GM13977 (cell line): ENCODE results near the gene NR3C1.

ENCODE experiments used
- DNase-seq: peaks from one replicate; pipeline ENCODE4 v3.0.0; 2012; ENCODE audit warnings: low spot score
- CTCF ChIP-seq: IDR thresholded peaks from 2 replicates; pipeline ENCODE4 v1.5.1; 2012; ENCODE audit warnings: mild to moderate bottlenecking, control low read depth; ENCODE audit not compliant: insufficient read depth; ENCODE audit errors: extremely low read depth, missing control alignments
- in situ Hi-C: fragments of 300-500 bp; cut with MboI; formaldehyde crosslinking; loops from one replicate; pipeline ENCODE4 v1.12.0; 2022; ENCODE audit warnings: low sequenced_read_pairs, low pct_unique_long_range_greater_than_20kb, mixed read lengths, inconsistent platforms; ENCODE audit not compliant: unreplicated experiment

Gene NR3C1

GRCh38 chr5:143315214-143315613, 88.3 kb downstream of the NR3C1 start:
- in situ Hi-C loops = no loop called here
- no peak for TF ChIP-seq CTCF
- DNase-seq = no peak

GRCh38 chr5:143314659-143315058, 88.8 kb downstream of the NR3C1 start:
- no peak for DNase-seq
- in situ Hi-C loops = no loop called here

GRCh38 chr5:143314099-143314498, 89.4 kb downstream of the NR3C1 start:
- no peak for TF ChIP-seq CTCF
- in situ Hi-C loops = no loop called here
- DNase-seq = no peak

More at GRCh38 chr5:143314659-143315058, 88.8 kb downstream of the NR3C1 start:
- no peak for TF ChIP-seq CTCF

- TF ChIP-seq CTCF = no peak
- DNase-seq = no peak
- in situ Hi-C loops = no loop called here
These were observed 90.1 kb downstream of the NR3C1 start for GRCh38 chr5:143313298-143313852.

GRCh38 chr5:143312822-143313221, 90.7 kb downstream of the NR3C1 start:
- in situ Hi-C loops = no loop called here

GRCh38 chr5:143311955-143312354, 91.5 kb downstream of the NR3C1 start:
- TF ChIP-seq CTCF = no peak
- no peak for DNase-seq
- in situ Hi-C loops = no loop called here

More at GRCh38 chr5:143312822-143313221, 90.7 kb downstream of the NR3C1 start:
- no peak for TF ChIP-seq CTCF
- DNase-seq = no peak
